SK-N-MC (cell line): ENCODE measurements around the gene DHX32.
"Not testable (repeated sequence)": the region's sequence is repeated elsewhere in the genome, so short reads cannot be mapped to it uniquely, and the experiment has no call there.

Source experiments
- EZH2 ChIP-seq: fragments of 200-600 bp; sonication (generic); IDR thresholded peaks from one replicate; pipeline ENCODE4 v1.6.1; 2017; ENCODE audit warnings: antibody characterized with exemption
- FOXP2 ChIP-seq: optimal IDR thresholded peaks from 2 replicates; pipeline ENCODE3; 2011; ENCODE audit warnings: mild to moderate bottlenecking, moderate library complexity; ENCODE audit not compliant: insufficient read depth; ENCODE audit errors: extremely low read length, control extremely low read depth
- POLR2AphosphoS5 ChIP-seq: IDR thresholded peaks from 2 replicates; pipeline ENCODE4 v1.6.1; 2012; ENCODE audit warnings: mild to moderate bottlenecking, low read depth, low read length, borderline replicate concordance

- not testable (repeated sequence) for TF ChIP-seq EZH2, POLR2AphosphoS5, FOXP2
Measured at GRCh38 chr10:125908813-125909212, 27.7 kb upstream of the DHX32 start.
